CD14-positive monocyte (primary cell): ENCODE data around the gene LRPAP1. TPM values are rescaled to one million over a fixed set of nuclear protein-coding genes. Genes with fewer than 3 reads are reported as not detected.
"Not testable (repeated sequence)": the region's sequence is repeated elsewhere in the genome, so short reads cannot be mapped to it uniquely, and the experiment has no call there.

ENCODE experiments used
- DNase-seq, 3 donors: peaks; one replicate each; pipeline ENCODE4 v3.0.0-alpha.2; 2011 to 2022
- H2AFZ ChIP-seq: 2 replicates; pipeline ENCODE4 v1.6.0; 2012; ENCODE audit warnings: mild to moderate bottlenecking, low read depth, low read length, inconsistent platforms; ENCODE audit not compliant: insufficient read depth, poor library complexity, severe bottlenecking
- H3K27ac ChIP-seq, 2 donors: 1 replicate in 1 of 2; 2 replicates in 1 of 2; pipeline ENCODE4 v1.5.1; 2012 to 2013; ENCODE audit warnings: low read length in 2 of 2, control low read depth in 1 of 2, inconsistent platforms in 1 of 2, low read depth in 1 of 2, mild to moderate bottlenecking in 1 of 2
- H3K27me3 ChIP-seq, 2 donors: one replicate each; pipeline versions ENCODE4 v1.6.0 to v1.6.1; 2011 to 2013; ENCODE audit warnings: low read length in 2 of 2; ENCODE audit not compliant: control insufficient read depth in 2 of 2, insufficient read depth in 2 of 2
- H3K36me3 ChIP-seq, 2 donors: replicated peaks in 1 of 2; 1 replicate in 1 of 2; 2 replicates in 1 of 2; pipeline versions ENCODE4 v1.5.1 to v1.6.1; 2012 to 2013; ENCODE audit warnings: low read length in 2 of 2, control low read depth in 1 of 2, inconsistent platforms in 1 of 2, mild to moderate bottlenecking in 1 of 2; ENCODE audit not compliant: insufficient read depth in 2 of 2, control insufficient read depth in 1 of 2
- H3K4me1 ChIP-seq, 2 donors: 1 replicate in 1 of 2; 2 replicates in 1 of 2; pipeline versions ENCODE4 v1.5.1 to v1.6.1; 2012 to 2013; ENCODE audit warnings: low read length in 2 of 2, control low read depth in 1 of 2, inconsistent platforms in 1 of 2, mild to moderate bottlenecking in 1 of 2, moderate library complexity in 1 of 2; ENCODE audit not compliant: insufficient read depth in 2 of 2, control insufficient read depth in 1 of 2
- H3K4me2 ChIP-seq: replicated peaks from 2 replicates; pipeline ENCODE3; 2012; ENCODE audit warnings: low read length, moderate library complexity, mild to moderate bottlenecking; ENCODE audit not compliant: poor library complexity, severe bottlenecking; ENCODE audit errors: extremely low read depth
- H3K4me3 ChIP-seq, 3 experiments: fragments of 200-600 bp in 1 of 3; sonication (generic) in 1 of 3; replicated peaks in 1 of 3; 1 replicate in 2 of 3; 2 replicates in 1 of 3; pipeline ENCODE4 v1.5.1; 2011 to 2013; ENCODE audit warnings: low read length in 3 of 3, mild to moderate bottlenecking in 3 of 3, control low read depth in 2 of 3, low read depth in 2 of 3, inconsistent platforms in 1 of 3, moderate library complexity in 1 of 3
- H3K79me2 ChIP-seq: 2 replicates; pipeline ENCODE4 v1.6.0; 2012; ENCODE audit warnings: mild to moderate bottlenecking, control low read depth, inconsistent platforms, low read length, moderate library complexity; ENCODE audit not compliant: insufficient read depth
- H3K9ac ChIP-seq: 2 replicates; pipeline ENCODE4 v1.6.0; 2017; ENCODE audit warnings: low read length, mild to moderate bottlenecking; ENCODE audit not compliant: insufficient read depth, poor library complexity, severe bottlenecking
- H3K9me3 ChIP-seq, 2 donors: replicated peaks in 1 of 2; 1 replicate in 1 of 2; 2 replicates in 1 of 2; pipeline versions ENCODE4 v1.5.1 to v1.6.1; 2012 to 2013; ENCODE audit warnings: low read length in 2 of 2, control low read depth in 1 of 2; ENCODE audit not compliant: control insufficient read depth in 1 of 2, insufficient read depth in 1 of 2
- H4K20me1 ChIP-seq: 2 replicates; pipeline ENCODE4 v1.6.0; 2012; ENCODE audit warnings: mild to moderate bottlenecking, low read length, control low read depth, moderate library complexity; ENCODE audit not compliant: insufficient read depth
- H3K27ac Mint-ChIP-seq, 7 donors: one replicate each; pipeline ENCODE4 v1.8.0; 2020; ENCODE audit warnings: mild to moderate bottlenecking in 7 of 7, mixed read lengths in 7 of 7, moderate library complexity in 6 of 7, inconsistent platforms in 2 of 7
- H3K27me3 Mint-ChIP-seq, 3 donors: one replicate each; pipeline ENCODE4 v1.8.0; 2021 to 2022; ENCODE audit warnings: low read depth in 3 of 3, mild to moderate bottlenecking in 3 of 3, mixed read lengths in 3 of 3, moderate library complexity in 3 of 3, inconsistent platforms in 1 of 3
- H3K36me3 Mint-ChIP-seq, 2 donors: one replicate each; pipeline ENCODE4 v1.8.0; 2020; ENCODE audit warnings: mixed read lengths in 2 of 2, inconsistent platforms in 1 of 2, mild to moderate bottlenecking in 1 of 2
- H3K4me1 Mint-ChIP-seq: one replicate; pipeline ENCODE4 v1.8.0; 2020; ENCODE audit warnings: mild to moderate bottlenecking, mixed read lengths
- H3K4me3 Mint-ChIP-seq, 2 donors: one replicate each; pipeline ENCODE4 v1.8.0; 2020; ENCODE audit warnings: mild to moderate bottlenecking in 2 of 2, mixed read lengths in 2 of 2, moderate library complexity in 1 of 2
- H3K9me3 Mint-ChIP-seq, 7 donors: one replicate each; pipeline ENCODE4 v1.8.0; 2020 to 2022; ENCODE audit warnings: mixed read lengths in 7 of 7, mild to moderate bottlenecking in 6 of 7, moderate library complexity in 6 of 7, inconsistent platforms in 2 of 7
- WGBS: methylation state at CpG from one replicate; pipeline ENCODE4 v1.1.5; 2013; ENCODE audit warnings: missing lambda C conversion rate; ENCODE audit not compliant: insufficient coverage; 5-methylcytosine and 5-hydroxymethylcytosine counted together
- intact Hi-C, 2 donors: fragments of 100-400 bp; cut with micrococcal nuclease; formaldehyde crosslinking; loops; one replicate each; pipeline versions ENCODE4 v1.15.0 to v1.15.1; 2023
- polyA plus RNA-seq, 3 donors: library from polyadenylated mRNA; depleted of rRNA in 1 of 3; unstranded in 2 of 3; stranded (reverse) in 1 of 3; fragments of 300-500 nt in 2 of 3; fragments of >200 nt in 1 of 3; fragmentation: Illumina TruSeq in 2 of 3; gene quantifications; 1 replicate in 2 of 3; 2 replicates in 1 of 3; pipeline ENCODE4 v1.2.3, GENCODE V29; 2012 to 2021

Gene LRPAP1
- polyA plus RNA-seq, 3 donors = 169 to 204 (median 180) TPM

DNA sequence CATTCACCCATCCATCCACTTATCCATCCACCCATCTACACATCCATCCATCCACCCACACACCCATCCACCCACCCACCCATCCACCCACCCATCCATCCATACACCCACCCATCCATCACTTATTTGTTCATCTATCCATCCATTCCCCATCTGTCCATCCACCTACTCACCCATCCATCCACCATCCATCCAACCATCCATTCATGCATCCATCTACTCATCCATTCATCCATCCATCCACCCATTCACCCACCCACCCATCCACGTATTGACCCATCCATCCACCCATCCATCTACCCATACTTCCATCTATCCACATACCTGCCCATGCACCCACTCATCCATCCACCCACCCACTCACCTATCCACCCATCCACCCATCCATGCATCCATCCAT is 28.2 kb upstream of the LRPAP1 start:
- H3K27ac ChIP-seq, H3K79me2 ChIP-seq, H3K27me3 ChIP-seq, H3K27ac Mint-ChIP-seq, DNase-seq, H4K20me1 ChIP-seq, H3K4me2 ChIP-seq, H3K9me3 Mint-ChIP-seq, H3K27me3 Mint-ChIP-seq, H3K9ac ChIP-seq, H3K36me3 Mint-ChIP-seq, intact Hi-C loops, H3K4me3 Mint-ChIP-seq, H2AFZ ChIP-seq, H3K4me3 ChIP-seq, H3K9me3 ChIP-seq, H3K36me3 ChIP-seq: not testable (repeated sequence)
- peaks cover 30 to 32% of the 10 kb centered on the region in 2 donors for H3K4me1 ChIP-seq
- WGBS = 71% methylated on average over 1 of the region's 1 CpG
- peaks cover 34% of the 10 kb centered on the region for H3K4me1 Mint-ChIP-seq

DNA sequence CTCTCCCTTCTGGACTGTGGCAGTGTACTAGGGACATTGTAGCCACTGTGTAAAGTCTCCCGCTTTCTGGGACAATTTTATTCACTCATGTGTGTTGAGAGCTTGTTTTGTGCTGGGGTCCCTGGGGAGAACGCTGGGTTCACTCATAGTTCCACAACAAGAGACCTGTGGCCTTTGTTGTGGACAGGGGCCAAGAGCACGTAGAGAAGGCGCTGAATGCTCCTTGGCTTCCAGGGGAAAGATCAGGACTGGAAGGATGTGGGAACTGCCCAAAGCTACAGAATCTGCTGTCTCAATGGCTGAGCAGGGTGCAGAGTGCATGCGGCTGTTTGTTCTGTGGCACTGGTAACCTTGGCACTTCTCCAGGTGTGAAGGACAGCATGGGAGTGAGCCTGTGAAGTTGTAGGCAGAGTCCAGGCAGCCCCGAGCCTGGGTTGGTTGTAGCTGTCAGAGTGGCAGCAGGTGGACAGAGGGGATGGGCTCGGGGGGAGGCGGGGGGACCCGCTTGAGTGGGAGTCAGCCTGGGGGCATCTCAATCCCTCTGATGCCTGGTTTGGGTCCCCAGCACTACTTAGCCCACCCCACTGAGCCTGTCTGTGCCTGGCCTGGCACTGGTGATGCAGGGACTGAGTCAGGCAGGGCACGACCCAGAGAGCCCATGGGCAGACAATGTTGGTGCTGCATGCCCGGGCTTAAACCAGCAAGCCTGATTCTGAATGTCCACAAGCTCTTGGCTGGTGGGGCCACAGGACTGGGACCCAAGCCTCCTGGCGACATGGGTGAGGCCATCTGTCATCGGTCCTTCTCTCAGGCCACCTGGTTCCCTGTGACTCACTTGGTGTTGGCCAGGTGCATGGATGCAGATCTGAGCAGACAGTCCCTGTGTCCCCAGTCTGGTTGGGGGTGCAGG is 27.4 kb upstream of the LRPAP1 start:
- H3K9me3 ChIP-seq, H3K36me3 Mint-ChIP-seq, H3K27me3 Mint-ChIP-seq, H3K27ac ChIP-seq, H4K20me1 ChIP-seq, H3K79me2 ChIP-seq, H3K9ac ChIP-seq, H3K9me3 Mint-ChIP-seq, H3K4me3 Mint-ChIP-seq, H3K27ac Mint-ChIP-seq, DNase-seq, intact Hi-C loops, H3K36me3 ChIP-seq, H3K4me3 ChIP-seq, H2AFZ ChIP-seq, H3K4me2 ChIP-seq, H3K27me3 ChIP-seq: not testable (repeated sequence)
- H3K4me1 ChIP-seq = peaks cover 38 to 40% of the 10 kb centered on the region in 2 donors
- WGBS = 98% methylated on average over 4 of the region's 13 CpGs
- H3K4me1 Mint-ChIP-seq = peaks cover 41% of the 10 kb centered on the region

- H2AFZ ChIP-seq, H3K9me3 ChIP-seq, H3K79me2 ChIP-seq, H3K4me3 Mint-ChIP-seq, H4K20me1 ChIP-seq, DNase-seq, H3K36me3 ChIP-seq, H3K9ac ChIP-seq, H3K9me3 Mint-ChIP-seq, intact Hi-C loops, H3K27ac ChIP-seq, H3K4me2 ChIP-seq, H3K4me3 ChIP-seq, H3K36me3 Mint-ChIP-seq, H3K27ac Mint-ChIP-seq, H3K27me3 Mint-ChIP-seq, H3K27me3 ChIP-seq: not testable (repeated sequence)
- H3K4me1 Mint-ChIP-seq = peaks cover 48% of the 10 kb centered on the region
- 100% methylated on average over 1 of the region's 7 CpGs for WGBS
- H3K4me1 ChIP-seq = peaks cover 50 to 52% of the 10 kb centered on the region in 2 donors
Observed at GRCh38 chr4:3558514-3558836, 26.3 kb upstream of the LRPAP1 start.

GRCh38 chr4:3557676-3558513 is 25.7 kb upstream of the LRPAP1 start:
- H3K27me3 ChIP-seq, H3K27me3 Mint-ChIP-seq, H3K4me3 Mint-ChIP-seq, H2AFZ ChIP-seq, H3K36me3 ChIP-seq, intact Hi-C loops, H3K36me3 Mint-ChIP-seq, H4K20me1 ChIP-seq, H3K9me3 ChIP-seq, H3K9ac ChIP-seq, H3K79me2 ChIP-seq, H3K4me2 ChIP-seq, H3K4me3 ChIP-seq, H3K9me3 Mint-ChIP-seq: not testable (repeated sequence)
- Mint-ChIP-seq H3K4me1 (peaks cover 51% of the 10 kb centered on the region), H3K27ac (peak overlapping the region in 1 of 7 donors; percentile 80)
- Histone ChIP-seq H3K27ac (peak overlapping the region in 1 of 2 donors; percentile 74), H3K4me1 (peaks cover 53 to 54% of the 10 kb centered on the region in 2 donors)
- 57% methylated on average over 8 of the region's 17 CpGs for WGBS
- peak in 2 of 3 donors; percentile 4 to 14 for DNase-seq
